Astrocyte (in vitro differentiated cells and primary cell): ENCODE measurements around the gene KIZ.

Experiments
- EZH2 ChIP-seq: IDR thresholded peaks from 2 replicates; pipeline ENCODE4 v1.6.1; 2012; ENCODE audit warnings: mild to moderate bottlenecking, low read length, inconsistent platforms; ENCODE audit not compliant: insufficient read depth
- TF ChIP-seq, protein P1 (sequence below): IDR thresholded peaks from 2 replicates; pipeline ENCODE4 v1.5.1; 2011; ENCODE audit warnings: low read depth, mild to moderate bottlenecking, inconsistent platforms, low read length, moderate library complexity; ENCODE audit not compliant: insufficient read depth

DNA sequence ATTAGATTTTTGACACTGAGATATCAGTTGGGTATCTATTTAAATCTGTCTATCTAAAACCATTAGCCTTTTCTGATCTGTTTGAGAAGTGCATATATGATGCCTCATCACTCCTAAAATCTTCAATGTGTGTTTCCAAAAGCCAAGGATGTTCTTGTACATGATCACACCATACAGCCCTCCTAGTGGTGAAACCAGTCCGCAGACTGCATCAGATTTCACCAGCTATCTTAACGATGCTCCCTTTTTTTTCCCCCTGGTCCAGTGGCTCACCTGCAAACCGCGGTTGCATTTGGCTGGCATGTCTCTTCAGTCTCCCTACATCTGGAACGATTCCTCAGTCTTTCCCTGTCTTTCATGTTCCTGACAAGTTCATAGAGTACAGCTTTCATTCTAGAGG is 4.0 kb downstream of the KIZ start:
- TF ChIP-seq, protein P1, sequence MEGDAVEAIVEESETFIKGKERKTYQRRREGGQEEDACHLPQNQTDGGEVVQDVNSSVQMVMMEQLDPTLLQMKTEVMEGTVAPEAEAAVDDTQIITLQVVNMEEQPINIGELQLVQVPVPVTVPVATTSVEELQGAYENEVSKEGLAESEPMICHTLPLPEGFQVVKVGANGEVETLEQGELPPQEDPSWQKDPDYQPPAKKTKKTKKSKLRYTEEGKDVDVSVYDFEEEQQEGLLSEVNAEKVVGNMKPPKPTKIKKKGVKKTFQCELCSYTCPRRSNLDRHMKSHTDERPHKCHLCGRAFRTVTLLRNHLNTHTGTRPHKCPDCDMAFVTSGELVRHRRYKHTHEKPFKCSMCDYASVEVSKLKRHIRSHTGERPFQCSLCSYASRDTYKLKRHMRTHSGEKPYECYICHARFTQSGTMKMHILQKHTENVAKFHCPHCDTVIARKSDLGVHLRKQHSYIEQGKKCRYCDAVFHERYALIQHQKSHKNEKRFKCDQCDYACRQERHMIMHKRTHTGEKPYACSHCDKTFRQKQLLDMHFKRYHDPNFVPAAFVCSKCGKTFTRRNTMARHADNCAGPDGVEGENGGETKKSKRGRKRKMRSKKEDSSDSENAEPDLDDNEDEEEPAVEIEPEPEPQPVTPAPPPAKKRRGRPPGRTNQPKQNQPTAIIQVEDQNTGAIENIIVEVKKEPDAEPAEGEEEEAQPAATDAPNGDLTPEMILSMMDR: no peak
- TF ChIP-seq EZH2: no peak
